ENCODE data around the gene STMND1. TPM values are rescaled to one million over a fixed set of nuclear protein-coding genes. Genes with fewer than 3 reads are reported as not detected.

STMND1 gene
- total RNA-seq, 2 donors from 2014 or later, result 0.26 TPM; not detected in 1

DNA sequence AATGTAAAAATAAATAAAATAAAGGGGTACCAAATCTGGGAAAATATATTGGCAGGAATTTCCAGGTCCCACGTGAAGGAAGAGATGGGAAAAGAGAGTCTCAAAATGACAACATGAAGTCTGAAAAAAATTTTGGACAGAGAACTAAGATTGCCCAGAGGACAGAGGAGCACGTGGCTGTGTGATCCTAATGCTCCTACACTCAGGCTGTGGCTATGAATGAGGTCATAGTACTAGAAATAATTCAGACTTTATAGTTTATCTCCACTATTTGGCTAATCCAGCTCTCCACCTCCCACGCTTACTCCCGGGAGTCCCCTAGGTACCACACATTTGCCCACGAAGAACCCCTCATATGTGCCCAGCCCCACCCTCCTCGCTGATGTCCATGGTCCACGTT lies 42.8 kb upstream of the STMND1 start:
- no peak for TF ChIP-seq POLR2A (IDR thresholded peaks at IDR 0.05)
- TF ChIP-seq, protein P1, sequence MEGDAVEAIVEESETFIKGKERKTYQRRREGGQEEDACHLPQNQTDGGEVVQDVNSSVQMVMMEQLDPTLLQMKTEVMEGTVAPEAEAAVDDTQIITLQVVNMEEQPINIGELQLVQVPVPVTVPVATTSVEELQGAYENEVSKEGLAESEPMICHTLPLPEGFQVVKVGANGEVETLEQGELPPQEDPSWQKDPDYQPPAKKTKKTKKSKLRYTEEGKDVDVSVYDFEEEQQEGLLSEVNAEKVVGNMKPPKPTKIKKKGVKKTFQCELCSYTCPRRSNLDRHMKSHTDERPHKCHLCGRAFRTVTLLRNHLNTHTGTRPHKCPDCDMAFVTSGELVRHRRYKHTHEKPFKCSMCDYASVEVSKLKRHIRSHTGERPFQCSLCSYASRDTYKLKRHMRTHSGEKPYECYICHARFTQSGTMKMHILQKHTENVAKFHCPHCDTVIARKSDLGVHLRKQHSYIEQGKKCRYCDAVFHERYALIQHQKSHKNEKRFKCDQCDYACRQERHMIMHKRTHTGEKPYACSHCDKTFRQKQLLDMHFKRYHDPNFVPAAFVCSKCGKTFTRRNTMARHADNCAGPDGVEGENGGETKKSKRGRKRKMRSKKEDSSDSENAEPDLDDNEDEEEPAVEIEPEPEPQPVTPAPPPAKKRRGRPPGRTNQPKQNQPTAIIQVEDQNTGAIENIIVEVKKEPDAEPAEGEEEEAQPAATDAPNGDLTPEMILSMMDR (IDR thresholded peaks at IDR 0.05), result no peak
- H3K27ac ChIP-seq, result no peak overlapping the region
- no peaks in the 10 kb centered on the region for H3K9me3 ChIP-seq
- intact Hi-C loops (cut with DNase I), result no loop called here
- ATAC-seq, result no peak
- H3K27me3 ChIP-seq, result no peaks in the 10 kb centered on the region
- H3K4me1 ChIP-seq, result no peaks in the 10 kb centered on the region
- no peaks in the 10 kb centered on the region for H3K36me3 ChIP-seq (replicated peaks in 1 of 2; ENCODE audit: insufficient read depth in 1 of 2, low read depth in 2 of 2)
- no peak overlapping the region for H3K4me3 ChIP-seq
- WGBS, 2 donors, result 83 to 87% methylated on average over 7 of the region's 7 CpGs
- DNase-seq, result no peak

DNA sequence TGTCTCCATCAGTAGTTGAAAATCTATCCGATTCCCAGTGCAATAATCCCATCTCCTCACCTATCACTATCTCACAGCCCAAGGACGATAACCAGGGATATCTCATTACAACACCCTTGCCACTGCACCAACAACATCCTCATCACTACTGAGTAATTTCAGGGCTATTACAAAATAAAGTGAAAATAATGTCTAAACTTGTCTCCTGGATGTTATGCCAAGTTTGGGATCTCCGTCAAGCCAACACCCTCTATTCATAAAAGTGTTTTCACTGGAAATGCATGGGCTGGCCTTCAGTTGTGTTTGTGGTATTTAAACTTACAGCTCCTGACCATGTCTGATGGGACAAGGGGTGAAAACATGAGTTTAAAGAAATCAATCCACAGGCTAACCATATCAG lies 42.0 kb upstream of the STMND1 start:
- WGBS, 2 donors, result 86 to 87% methylated on average over 3 of the region's 3 CpGs
- ATAC-seq, result no peak

DNA sequence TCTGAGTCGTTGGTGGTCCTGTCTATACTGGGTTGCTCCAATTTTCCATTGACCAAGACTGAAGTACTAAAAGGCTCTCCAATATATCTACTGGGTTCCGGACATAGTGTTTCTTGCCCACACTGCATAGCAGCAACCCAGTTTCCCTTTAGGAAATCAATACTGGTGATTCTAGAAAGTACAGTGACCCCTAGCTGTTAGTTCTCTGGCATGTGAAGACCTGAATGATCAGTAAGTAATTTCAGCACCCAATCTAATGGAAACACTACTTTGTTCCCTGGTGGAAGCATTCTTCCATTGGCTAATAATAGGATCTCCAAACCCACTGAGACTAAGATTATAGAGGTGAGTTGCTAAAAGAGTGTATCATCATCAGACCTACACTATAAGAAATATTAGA lies 40.8 kb upstream of the STMND1 start:
- no peak for ATAC-seq
- no peaks in the 10 kb centered on the region for H3K4me1 ChIP-seq

More for the DNA sequence above, 42.0 kb upstream of the STMND1 start:
- intact Hi-C loops (cut with DNase I), result no loop called here
- TF ChIP-seq POLR2A (IDR thresholded peaks at IDR 0.05), result no peak
- TF ChIP-seq, protein P1 (IDR thresholded peaks at IDR 0.05), result no peak
- no peaks in the 10 kb centered on the region for H3K36me3 ChIP-seq (replicated peaks in 1 of 2; ENCODE audit: insufficient read depth in 1 of 2, low read depth in 2 of 2)
- H3K27me3 ChIP-seq, result no peaks in the 10 kb centered on the region
- no peak overlapping the region for H3K27ac ChIP-seq
- no peaks in the 10 kb centered on the region for H3K4me1 ChIP-seq
- DNase-seq, result no peak
- H3K4me3 ChIP-seq, result no peak overlapping the region
- no peaks in the 10 kb centered on the region for H3K9me3 ChIP-seq

DNA sequence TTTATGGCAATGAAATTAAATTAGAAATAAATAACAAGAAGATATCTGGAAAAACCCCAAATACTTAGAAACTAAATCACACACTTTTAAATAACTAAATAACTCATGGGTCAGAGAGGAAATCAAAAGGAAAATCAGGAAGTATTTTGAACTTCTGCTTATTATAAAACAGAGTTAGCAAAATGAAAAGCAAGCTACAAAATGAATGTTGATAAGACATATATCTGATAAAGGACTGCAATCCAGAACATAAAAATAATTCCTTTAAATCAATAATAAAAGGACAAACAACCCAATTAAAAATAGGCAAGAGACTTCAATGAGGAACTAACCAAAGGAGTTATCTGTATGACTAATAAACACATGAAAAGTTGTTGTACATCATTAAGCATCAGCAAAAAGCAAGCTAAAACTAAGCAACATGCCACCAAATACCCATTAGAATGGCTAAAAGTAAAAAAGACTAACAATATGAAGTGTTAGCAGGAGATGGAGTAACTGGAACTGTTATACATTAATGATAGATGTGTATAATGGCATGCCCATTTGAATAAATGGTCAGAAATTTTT lies 38.9 kb upstream of the STMND1 start:
- intact Hi-C loops (cut with DNase I), result no loop called here
- no peak for TF ChIP-seq POLR2A (IDR thresholded peaks at IDR 0.05)
- TF ChIP-seq, protein P1 (IDR thresholded peaks at IDR 0.05), result no peak

More for the DNA sequence above, 40.8 kb upstream of the STMND1 start:
- no peak for DNase-seq
- Histone ChIP-seq H3K27ac (no peak overlapping the region), H3K27me3 (no peaks in the 10 kb centered on the region), H3K4me3 (no peak overlapping the region), H3K9me3 (no peaks in the 10 kb centered on the region), H3K36me3 (replicated peaks in 1 of 2; ENCODE audit: insufficient read depth in 1 of 2, low read depth in 2 of 2) (no peaks in the 10 kb centered on the region)
- WGBS, 2 donors, result 85 to 93% methylated on average over 2 of the region's 2 CpGs
- intact Hi-C loops (cut with DNase I), result no loop called here
- no peak for TF ChIP-seq POLR2A (IDR thresholded peaks at IDR 0.05)
- TF ChIP-seq, protein P1 (IDR thresholded peaks at IDR 0.05), result no peak

DNA sequence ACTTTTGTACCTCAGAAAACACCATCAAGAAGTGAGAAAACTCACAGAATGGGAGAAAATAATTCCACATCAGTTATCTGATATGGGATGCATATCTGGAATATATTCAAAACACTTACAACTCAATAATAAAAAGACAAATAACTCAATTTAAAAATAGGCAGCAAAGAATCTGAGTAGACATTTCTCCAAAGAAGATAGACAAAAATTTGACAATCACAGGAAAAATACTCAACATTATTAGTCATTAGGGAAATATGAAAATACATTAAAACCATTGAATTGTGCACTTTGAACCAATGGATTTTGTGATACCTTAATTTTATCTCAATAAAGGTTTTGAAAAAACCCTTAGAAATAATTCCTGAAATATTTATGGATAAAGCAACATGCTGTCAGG lies 36.9 kb upstream of the STMND1 start:
- H3K9me3 ChIP-seq, result peaks cover 0 to 5% (median 0%) of the 10 kb centered on the region in 3 donors
- no peaks in the 10 kb centered on the region for H3K4me1 ChIP-seq
- intact Hi-C loops (cut with DNase I), result no loop called here
- H3K27ac ChIP-seq, result no peak overlapping the region
- no peaks in the 10 kb centered on the region for H3K36me3 ChIP-seq (replicated peaks in 1 of 2; ENCODE audit: insufficient read depth in 1 of 2, low read depth in 2 of 2)
- no peak for TF ChIP-seq POLR2A (IDR thresholded peaks at IDR 0.05)
- TF ChIP-seq, protein P1 (IDR thresholded peaks at IDR 0.05), result no peak
- ATAC-seq (no peak), DNase-seq (no peak)
- no peaks in the 10 kb centered on the region for H3K27me3 ChIP-seq
- no peak overlapping the region for H3K4me3 ChIP-seq

More for the DNA sequence above, 38.9 kb upstream of the STMND1 start:
- no peak overlapping the region for H3K27ac ChIP-seq
- H3K4me1 ChIP-seq, result no peaks in the 10 kb centered on the region
- ATAC-seq (no peak), DNase-seq (no peak)
- no peaks in the 10 kb centered on the region for H3K27me3 ChIP-seq
- H3K4me3 ChIP-seq, result no peak overlapping the region
- no peaks in the 10 kb centered on the region for H3K36me3 ChIP-seq (replicated peaks in 1 of 2; ENCODE audit: insufficient read depth in 1 of 2, low read depth in 2 of 2)
- H3K9me3 ChIP-seq, result no peaks in the 10 kb centered on the region
